ENCODE results near the gene GLB1L3.

The GLB1L3 gene

DNA sequence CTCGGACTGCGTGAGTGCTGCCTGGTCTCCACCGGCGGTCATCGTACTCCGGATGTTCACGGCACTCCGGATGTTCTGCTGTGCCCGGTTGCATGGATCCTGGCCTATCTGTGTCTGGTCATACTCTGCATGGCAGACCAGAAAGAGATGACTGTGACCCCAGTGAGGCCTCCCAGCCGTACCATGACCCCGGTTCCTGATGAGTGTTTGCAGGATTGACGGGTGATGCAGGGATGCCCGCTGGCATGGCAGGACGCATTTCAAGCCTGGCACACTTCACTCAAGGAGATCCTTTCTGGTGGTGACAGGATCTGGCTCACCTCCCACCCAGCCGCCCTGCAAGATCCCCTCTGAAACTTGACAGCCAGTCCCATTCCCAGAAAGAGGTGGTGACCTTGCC, 61.9 kb downstream of the GLB1L3 start:
- no peaks in the 10 kb centered on the region for H3K9me3 ChIP-seq (ENCODE audit: control insufficient read depth, insufficient read depth, low read length)
- no peaks in the 10 kb centered on the region for H3K9me2 ChIP-seq (replicated peaks; ENCODE audit: control insufficient read depth, low read length)
- no peaks in the 10 kb centered on the region for H3K27me3 ChIP-seq (ENCODE audit: control insufficient read depth, low read length)
- H3F3A ChIP-seq (ENCODE audit: control insufficient read depth, insufficient read depth) = no peaks in the 10 kb centered on the region
- no peak for TF ChIP-seq EZH2phosphoT487 (IDR thresholded peaks at IDR 0.05; ENCODE audit: borderline replicate concordance, low read length)
- TF ChIP-seq, protein P1, sequence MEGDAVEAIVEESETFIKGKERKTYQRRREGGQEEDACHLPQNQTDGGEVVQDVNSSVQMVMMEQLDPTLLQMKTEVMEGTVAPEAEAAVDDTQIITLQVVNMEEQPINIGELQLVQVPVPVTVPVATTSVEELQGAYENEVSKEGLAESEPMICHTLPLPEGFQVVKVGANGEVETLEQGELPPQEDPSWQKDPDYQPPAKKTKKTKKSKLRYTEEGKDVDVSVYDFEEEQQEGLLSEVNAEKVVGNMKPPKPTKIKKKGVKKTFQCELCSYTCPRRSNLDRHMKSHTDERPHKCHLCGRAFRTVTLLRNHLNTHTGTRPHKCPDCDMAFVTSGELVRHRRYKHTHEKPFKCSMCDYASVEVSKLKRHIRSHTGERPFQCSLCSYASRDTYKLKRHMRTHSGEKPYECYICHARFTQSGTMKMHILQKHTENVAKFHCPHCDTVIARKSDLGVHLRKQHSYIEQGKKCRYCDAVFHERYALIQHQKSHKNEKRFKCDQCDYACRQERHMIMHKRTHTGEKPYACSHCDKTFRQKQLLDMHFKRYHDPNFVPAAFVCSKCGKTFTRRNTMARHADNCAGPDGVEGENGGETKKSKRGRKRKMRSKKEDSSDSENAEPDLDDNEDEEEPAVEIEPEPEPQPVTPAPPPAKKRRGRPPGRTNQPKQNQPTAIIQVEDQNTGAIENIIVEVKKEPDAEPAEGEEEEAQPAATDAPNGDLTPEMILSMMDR (IDR thresholded peaks at IDR 0.05; ENCODE audit: low read depth, low read length, poor library complexity, severe bottlenecking) = no peak
- H3K79me2 ChIP-seq (ENCODE audit: control insufficient read depth, low read length) = no peaks in the 10 kb centered on the region
- H3K4me2 ChIP-seq (ENCODE audit: low read length) = no peak overlapping the region
- no peaks in the 10 kb centered on the region for H4K20me1 ChIP-seq (ENCODE audit: control insufficient read depth, insufficient read depth, low read depth, low read length)
- no peaks in the 10 kb centered on the region for H3K4me1 ChIP-seq (ENCODE audit: control insufficient read depth, low read length)
- H3K4me3 ChIP-seq (ENCODE audit: low read length) = no peak overlapping the region
- no peak overlapping the region for H3K27ac ChIP-seq (ENCODE audit: low read depth, low read length)
- no peaks in the 10 kb centered on the region for H3K36me3 ChIP-seq (ENCODE audit: control insufficient read depth, low read length)

DNA sequence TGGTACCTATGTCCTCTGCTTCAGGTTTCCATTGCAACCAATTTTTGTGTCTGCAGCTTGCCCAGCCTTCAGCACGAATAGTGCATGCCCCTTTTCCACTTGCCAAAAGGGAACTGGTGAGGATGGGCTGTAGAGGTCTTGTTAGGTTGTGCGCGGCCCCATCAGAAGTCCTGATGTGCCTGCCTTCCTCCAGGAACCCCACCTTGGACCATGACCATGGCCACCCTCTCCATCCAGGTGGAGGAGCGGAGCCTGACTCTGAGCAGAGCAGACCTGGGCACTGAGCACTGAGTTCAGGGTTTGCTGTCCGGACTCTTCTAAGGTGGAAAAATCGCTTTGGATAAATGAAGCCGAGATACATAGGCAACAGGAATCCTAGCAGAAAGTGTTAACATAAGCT, 62.5 kb downstream of the GLB1L3 start:
- Histone ChIP-seq H3K36me3 (ENCODE audit: control insufficient read depth, low read length) (no peaks in the 10 kb centered on the region), H3F3A (ENCODE audit: control insufficient read depth, insufficient read depth) (no peaks in the 10 kb centered on the region), H4K20me1 (ENCODE audit: control insufficient read depth, insufficient read depth, low read depth, low read length) (no peaks in the 10 kb centered on the region), H3K79me2 (ENCODE audit: control insufficient read depth, low read length) (no peaks in the 10 kb centered on the region), H3K9me2 (replicated peaks; ENCODE audit: control insufficient read depth, low read length) (no peaks in the 10 kb centered on the region), H3K9me3 (ENCODE audit: control insufficient read depth, insufficient read depth, low read length) (no peaks in the 10 kb centered on the region), H3K27ac (ENCODE audit: low read depth, low read length) (no peak overlapping the region), H3K4me3 (ENCODE audit: low read length) (no peak overlapping the region), H3K4me2 (ENCODE audit: low read length) (no peak overlapping the region), H3K4me1 (ENCODE audit: control insufficient read depth, low read length) (no peaks in the 10 kb centered on the region), H3K27me3 (ENCODE audit: control insufficient read depth, low read length) (no peaks in the 10 kb centered on the region)
- no peak for TF ChIP-seq EZH2phosphoT487 (IDR thresholded peaks at IDR 0.05; ENCODE audit: borderline replicate concordance, low read length)
- TF ChIP-seq, protein P1 (IDR thresholded peaks at IDR 0.05; ENCODE audit: low read depth, low read length, poor library complexity, severe bottlenecking) = no peak

DNA sequence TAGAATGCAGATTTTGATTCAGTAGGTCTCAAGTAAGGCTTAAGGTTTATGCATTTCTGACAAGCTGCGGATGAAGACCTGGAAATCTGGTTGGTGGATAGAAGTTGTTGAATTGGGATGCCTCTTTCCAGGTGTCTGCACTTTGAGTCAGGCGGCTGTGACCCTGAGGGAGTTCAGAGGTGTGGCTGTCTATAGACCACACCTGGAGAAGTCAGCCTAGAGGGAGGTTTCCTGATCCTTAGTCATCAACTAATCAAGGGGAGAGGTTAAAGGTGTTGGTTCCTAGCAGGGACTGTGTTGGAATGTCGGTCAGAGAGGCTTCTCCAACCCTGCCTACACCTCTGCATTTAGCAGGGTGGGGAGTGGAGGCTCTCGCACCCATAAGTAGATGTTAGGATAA, 63.6 kb downstream of the GLB1L3 start:
- H3K4me1 ChIP-seq (ENCODE audit: control insufficient read depth, low read length) = no peaks in the 10 kb centered on the region
- H3K79me2 ChIP-seq (ENCODE audit: control insufficient read depth, low read length) = no peaks in the 10 kb centered on the region
- H3K9me2 ChIP-seq (replicated peaks; ENCODE audit: control insufficient read depth, low read length) = no peaks in the 10 kb centered on the region
- no peak overlapping the region for H3K4me2 ChIP-seq (ENCODE audit: low read length)
- no peaks in the 10 kb centered on the region for H4K20me1 ChIP-seq (ENCODE audit: control insufficient read depth, insufficient read depth, low read depth, low read length)
- no peak overlapping the region for H3K4me3 ChIP-seq (ENCODE audit: low read length)
- H3K9me3 ChIP-seq (ENCODE audit: control insufficient read depth, insufficient read depth, low read length) = no peaks in the 10 kb centered on the region
- H3F3A ChIP-seq (ENCODE audit: control insufficient read depth, insufficient read depth) = no peaks in the 10 kb centered on the region
- no peaks in the 10 kb centered on the region for H3K36me3 ChIP-seq (ENCODE audit: control insufficient read depth, low read length)
- TF ChIP-seq, protein P1 (IDR thresholded peaks at IDR 0.05; ENCODE audit: low read depth, low read length, poor library complexity, severe bottlenecking) = no peak
- H3K27ac ChIP-seq (ENCODE audit: low read depth, low read length) = no peak overlapping the region
- H3K27me3 ChIP-seq (ENCODE audit: control insufficient read depth, low read length) = no peaks in the 10 kb centered on the region
